ENCODE data around the gene MAEL.
A peak's percentile ranks its signal among the peaks of the same experiment; 100 is the strongest.

The MAEL gene

DNA sequence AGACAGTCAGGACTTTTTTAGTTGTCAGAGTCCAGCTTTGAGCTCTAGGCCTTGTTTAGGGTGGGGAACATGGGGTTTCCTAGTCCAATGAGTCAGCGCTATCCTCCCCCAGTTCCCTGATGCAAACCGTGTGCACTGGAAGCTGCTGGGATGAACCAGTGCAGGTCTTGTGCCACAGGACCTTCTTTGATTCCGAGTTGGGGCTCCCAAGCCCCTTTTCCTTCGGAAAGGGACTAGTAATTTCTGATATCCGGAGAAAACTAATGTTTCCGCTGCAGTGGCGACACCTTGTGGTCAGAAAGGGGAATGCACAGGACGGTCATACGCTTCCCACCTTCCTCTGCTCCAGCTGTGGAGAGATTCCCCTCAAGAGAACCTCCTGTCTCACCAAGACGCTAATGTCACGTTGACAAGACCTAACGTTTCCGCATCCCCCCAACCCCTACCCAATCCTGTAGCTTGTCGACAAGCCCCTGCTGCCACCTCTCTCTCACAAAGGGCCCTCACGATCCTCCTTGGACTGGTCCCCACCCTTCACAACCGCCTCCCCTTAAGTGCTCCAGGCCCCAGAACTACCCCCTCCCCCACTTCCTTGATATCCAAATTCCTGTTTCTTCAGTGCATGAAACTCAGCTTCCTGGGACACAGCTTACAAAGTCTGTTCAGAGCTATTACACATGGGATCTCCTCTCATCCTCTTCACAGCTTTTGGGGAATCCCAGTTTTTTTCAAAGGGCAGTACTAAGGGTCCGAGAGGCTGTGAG is 70.1 kb downstream of the MAEL start:
- peak; percentile 48 to 71 for DNase-seq

DNA sequence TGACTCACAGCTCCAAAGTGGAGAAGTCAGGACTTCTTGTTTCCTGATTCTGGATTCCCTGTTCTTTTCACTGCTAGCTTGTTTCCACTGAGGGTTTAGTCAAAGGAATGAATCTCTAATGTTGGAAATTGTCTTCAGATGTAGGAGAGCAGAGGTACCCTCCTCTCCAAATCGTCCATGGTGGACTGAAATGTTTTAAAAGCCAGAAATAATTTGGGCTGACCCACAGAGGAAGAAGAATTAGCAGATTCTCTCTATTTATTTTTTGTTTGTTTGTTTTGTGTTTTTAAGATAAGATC is 70.7 kb downstream of the MAEL start:
- DNase-seq = no peak

DNA sequence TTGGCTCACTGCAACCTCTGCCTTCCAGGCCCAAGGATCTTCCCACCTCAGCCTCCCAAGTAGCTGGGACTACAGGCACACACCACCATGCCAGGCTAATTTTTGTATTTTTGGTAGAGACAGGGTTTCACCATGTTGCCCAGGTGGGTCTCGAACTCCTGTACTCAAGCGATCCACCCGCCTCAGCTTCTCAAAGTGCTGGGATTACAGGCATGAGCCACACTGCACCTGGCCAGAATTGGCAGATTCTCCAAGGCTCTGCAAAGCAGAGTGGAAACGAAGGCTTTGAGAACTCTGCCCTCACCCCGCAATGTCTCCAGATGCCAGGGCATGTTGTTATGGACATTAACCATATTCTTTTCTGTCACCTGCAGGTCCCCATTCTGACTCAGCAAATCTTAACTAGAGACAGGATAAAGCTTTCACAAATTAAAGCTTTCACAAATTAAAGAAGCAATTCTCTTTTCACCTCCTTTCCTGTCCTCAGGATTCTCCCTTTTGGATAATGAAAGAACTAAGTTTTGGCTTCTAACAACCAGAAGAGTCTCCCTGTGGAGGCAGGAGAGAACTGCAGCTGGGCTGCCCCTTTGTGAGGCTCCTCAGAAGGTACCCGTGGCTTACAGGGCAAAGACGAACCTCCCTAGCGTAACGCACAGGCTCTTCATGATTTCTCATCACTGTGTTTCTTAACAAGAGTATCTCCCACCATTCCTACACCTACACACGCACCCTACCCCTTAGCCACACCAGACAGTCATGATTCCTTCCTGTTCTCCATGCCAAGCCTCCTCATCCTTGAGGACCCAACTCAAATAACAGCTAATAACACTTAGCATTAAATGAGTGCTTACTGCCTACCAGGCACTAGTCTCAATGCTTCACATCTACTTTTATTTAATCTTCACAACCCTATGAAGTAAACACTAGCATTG is 71.3 kb downstream of the MAEL start:
- no peak for DNase-seq

DNA sequence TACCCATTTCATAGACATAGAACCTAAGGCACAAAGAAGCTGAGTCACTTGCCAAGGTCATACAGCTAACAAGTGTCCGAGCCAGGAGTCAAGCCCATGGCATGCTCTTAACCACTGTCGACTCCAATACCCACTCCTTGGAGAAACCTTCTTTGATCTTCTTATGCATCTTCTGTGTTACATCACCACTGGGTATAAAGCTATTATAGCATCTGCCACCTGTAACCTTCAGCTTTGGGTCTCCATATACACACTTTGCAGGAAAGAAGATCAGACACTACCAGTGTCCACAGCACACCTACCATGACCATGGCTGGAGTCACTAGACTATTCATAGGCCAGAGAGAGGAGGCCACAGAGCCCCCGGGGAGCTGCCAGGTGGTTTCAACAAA is 72.0 kb downstream of the MAEL start:
- DNase-seq = no peak

DNA sequence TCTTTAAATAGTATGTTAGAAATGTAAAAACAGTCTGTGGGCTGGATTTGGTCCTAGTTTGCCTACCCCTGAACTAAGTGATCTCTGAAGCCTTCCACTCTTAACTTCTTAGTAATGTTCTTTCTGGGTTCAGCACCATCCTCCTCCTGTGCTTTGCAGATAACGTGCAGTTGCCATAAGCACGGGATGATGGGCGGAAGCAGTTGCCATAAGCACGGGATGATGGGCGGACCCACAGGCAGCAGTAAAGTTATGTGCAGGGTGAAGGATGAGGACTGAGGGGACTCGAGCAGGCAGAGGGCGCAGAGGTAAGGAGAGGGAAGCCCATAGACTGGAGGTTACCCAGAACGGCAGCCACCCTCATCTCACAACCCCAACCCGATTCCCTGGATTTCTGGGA is 75.5 kb downstream of the MAEL start:
- DNase-seq = no peak

DNA sequence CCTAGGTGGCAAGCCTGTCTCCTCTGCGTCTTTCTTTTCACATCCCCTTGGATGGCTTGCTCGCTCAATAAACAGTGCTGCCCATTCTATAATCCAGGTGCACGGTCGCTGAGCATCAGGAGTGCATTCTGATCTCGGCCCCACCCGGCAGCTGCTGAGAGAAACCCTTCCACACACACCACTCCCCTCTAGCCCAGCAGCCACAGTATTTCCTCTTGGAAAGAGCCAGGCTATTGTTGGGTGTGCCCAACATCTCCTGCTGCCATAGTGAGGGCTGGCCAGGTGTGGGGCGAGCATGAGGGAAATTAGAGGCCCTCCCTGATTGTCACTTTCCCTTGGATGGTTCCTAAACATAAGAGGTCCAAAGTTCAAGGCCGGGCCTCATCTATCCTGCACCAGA is 76.4 kb downstream of the MAEL start:
- DNase-seq = no peak

DNA sequence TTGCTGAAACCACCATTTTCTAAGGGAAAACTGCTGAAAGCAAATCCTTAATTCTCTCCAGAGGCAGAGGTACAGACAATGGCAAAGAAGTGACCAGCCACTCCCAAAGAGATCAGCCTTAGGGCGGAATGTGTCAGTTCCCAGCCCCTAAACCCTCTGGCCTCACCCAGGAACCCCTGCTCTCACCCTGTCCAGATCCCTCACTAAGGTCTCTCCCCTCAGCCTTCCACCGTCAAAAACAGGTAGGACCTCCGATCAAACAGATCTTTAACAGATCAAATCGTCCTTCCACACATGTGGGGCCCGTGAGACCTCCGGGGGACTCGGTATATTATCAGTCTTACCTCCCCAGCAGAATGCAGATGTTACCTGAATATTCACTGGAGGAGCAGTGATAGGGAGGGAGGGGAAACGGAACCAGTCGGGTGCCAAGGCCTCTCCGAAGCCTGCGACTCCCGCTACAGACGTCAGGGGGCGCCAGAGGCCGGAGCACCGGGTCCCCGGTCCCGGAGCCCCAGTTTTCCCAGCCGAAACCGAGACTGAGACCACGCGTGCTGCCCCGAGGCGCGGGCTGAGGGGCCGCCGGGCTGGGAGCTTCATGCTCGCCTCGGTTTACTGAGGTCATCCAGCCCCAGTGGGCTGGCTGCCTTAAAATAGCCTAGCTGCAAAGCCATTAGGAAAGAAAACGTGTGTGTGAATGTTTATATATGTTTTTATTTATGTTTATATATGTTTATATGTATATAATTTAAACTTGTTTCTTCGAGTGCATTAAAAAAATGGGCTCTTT is 77.4 kb downstream of the MAEL start:
- peak; percentile 70 to 80 for DNase-seq

DNA sequence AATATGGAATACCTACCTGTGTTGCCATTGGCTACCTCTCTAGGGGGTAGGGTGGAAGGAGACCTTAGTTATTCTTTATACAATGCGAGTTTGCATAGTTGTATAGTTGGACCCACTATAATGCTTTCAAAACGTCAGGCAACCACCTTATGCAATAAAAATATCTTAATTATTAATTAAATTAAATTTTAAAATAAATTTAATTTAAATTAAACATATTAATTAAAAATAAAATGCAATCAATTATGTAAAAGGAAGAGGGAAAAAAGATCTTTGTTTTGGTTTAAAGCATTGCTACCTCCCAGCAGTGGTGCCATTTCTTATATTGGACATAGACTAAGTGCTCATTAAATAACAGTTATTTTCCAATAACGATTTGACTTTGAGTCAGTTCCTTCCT is 78.8 kb downstream of the MAEL start:
- no peak for DNase-seq

DNA sequence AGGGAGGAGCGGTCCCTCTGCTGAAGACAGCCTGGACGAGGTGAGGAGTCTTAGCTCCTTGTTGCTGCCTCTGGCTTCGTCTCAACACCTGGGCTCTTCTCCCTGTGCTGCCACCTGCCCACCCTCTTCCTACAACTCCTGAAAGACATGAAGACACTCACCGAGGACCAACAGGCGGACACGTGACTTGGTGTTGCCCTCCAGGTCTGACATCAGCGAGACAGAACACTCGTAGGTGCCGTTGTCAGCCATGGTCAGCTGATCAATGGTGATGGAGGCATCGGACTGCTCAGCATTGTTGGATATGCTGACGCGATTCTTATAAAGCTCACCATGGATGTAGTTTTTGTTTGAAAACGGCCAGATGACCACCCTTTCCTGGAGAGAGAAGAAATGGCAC is 79.7 kb downstream of the MAEL start:
- DNase-seq = no peak

DNA sequence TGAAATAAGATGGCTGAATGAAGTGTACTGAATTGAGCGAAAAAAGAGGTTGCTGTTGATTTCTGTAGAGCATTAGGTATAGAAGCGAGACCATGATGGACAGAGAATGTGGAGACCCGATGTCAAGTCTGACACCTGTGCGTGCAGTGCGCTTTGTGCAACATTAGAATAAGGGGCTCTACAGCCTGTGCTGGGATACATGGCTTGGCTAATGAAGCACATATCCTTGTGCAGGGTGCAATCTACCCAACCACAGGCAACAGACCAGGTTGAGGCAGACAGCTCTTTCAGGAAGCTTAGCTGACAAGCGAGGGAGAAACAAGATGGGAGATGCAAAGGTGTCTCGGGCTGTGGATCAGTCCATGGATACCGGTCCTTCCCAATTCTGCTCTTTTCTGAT is 82.2 kb downstream of the MAEL start:
- no peak for DNase-seq
